ENCODE results near the gene ELMO1.
"Not testable (repeated sequence)": the region's sequence is repeated elsewhere in the genome, so short reads cannot be mapped to it uniquely, and the experiment has no call there.

Gene ELMO1

DNA sequence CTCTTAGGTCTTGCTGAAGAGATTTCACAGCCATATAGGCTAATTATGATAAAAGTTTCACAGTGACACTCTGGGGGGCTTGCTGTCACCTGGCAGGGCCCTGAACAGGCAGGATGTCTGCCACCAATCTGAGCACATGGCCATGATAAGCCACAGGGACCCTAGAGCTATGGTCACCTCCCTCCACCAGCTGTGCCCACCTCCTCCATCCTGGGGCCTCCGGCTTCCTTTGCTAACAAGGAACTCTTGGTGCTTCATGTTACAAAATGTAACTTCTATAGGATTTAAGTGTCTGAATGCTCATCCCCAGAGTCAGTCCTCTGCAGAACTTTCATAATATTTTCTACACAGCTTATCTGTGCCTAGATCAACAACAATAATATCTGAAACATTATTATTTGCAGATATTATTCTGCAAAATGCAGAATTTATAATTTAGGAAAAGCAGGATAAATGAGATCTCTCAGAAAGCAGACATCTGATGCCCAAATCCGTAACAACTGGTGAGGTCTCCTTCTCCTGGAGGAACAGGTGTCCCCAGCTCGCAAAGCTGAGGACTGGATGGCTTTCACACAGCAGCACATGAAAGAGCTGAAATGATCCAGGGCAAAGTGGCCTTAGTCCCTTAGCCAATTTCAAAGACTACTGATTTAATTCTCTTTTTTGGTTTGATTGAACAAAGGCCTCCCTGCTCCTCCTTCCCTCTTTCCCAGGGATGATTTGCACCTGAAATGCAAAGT lies 437.3 kb downstream of the ELMO1 start:
- DNase-seq (ENCODE audit: low read depth) = no peak

DNA sequence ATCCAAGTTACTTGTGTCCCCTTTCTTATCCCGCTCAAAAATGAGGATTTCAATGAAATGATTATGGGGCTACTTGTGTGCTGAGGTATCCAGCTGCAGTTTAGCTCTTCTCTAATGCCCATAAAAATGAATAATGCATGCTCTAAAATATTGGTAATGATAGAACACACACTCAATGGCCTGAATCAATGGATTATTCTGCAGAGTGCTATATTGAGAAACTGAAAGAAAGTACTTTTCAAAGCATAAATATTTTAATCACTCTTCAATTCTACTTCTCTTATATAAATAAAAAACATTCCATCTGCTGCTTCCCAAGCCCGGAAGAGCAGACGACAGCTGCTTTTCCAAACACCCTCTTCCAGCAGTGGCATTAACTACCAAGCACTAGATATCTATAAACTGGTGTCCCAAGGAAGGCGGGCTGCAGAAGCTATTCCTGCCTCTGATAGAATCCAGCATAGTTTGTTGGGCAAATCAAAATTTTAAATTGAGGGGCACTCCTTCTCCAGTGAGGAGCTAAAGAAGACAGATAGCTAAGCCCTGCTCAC lies 439.5 kb downstream of the ELMO1 start:
- DNase-seq (ENCODE audit: low read depth) = no peak

DNA sequence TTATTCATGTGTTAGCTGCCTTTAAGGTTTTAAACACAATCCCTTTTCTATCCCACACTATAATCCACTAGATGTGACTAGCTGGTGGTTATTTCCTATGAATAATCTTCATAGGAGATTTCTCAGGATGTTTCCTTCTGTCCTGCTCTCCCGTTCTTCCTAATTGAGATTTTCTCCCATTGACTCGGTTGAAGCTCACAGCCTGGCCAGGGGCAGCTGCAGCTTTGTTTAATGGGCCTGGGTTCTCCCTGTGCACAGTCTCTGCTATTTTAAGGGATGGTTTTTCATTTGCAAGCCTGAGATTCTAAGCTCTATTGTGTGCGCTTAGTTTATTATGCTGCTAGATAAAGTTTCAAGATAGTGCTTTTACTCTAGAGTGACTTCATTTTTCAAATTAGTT lies 441.0 kb downstream of the ELMO1 start:
- no peak for DNase-seq (ENCODE audit: low read depth)

- no peak for DNase-seq (ENCODE audit: low read depth)
Observed at GRCh38 chr7:37007268-37007667, 441.4 kb downstream of the ELMO1 start.

DNA sequence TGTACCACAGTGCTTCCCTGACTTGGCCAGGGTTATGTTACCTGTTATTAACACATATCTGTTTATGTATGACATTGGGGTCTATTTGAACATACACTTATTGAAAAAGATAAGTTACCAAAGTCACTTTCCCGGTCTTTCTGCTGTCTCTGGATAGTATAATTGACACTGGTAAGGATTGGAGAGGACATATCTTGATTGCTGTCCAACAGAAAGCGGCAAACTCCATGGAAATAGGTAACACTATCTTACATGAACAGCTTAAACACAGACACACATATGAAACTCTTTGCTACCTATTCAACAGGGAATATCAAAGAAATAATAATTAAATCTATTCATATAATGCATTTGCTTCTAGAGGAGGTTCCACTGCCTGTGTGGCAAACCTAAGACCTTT lies 441.9 kb downstream of the ELMO1 start:
- DNase-seq (ENCODE audit: low read depth) = no peak

DNA sequence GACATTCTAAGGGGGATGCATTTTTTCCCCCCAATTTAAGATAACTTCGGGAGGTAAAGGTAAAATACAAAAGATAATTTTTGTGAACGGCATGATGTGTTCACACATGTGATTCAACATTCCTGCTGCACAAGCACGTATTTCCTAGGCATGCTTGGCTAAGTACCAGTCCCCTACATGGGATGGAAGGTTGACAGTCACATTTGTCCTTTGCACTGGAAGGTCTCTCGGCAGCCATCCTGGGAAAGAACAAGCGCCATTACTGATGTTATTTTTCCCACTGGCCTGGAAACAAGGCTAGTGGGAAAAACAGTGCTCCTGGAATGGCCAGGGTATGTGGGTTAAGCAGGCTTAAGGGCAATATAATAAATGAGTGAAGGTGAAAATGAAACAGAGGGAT lies 448.2 kb downstream of the ELMO1 start:
- no peak for DNase-seq (ENCODE audit: low read depth)

DNA sequence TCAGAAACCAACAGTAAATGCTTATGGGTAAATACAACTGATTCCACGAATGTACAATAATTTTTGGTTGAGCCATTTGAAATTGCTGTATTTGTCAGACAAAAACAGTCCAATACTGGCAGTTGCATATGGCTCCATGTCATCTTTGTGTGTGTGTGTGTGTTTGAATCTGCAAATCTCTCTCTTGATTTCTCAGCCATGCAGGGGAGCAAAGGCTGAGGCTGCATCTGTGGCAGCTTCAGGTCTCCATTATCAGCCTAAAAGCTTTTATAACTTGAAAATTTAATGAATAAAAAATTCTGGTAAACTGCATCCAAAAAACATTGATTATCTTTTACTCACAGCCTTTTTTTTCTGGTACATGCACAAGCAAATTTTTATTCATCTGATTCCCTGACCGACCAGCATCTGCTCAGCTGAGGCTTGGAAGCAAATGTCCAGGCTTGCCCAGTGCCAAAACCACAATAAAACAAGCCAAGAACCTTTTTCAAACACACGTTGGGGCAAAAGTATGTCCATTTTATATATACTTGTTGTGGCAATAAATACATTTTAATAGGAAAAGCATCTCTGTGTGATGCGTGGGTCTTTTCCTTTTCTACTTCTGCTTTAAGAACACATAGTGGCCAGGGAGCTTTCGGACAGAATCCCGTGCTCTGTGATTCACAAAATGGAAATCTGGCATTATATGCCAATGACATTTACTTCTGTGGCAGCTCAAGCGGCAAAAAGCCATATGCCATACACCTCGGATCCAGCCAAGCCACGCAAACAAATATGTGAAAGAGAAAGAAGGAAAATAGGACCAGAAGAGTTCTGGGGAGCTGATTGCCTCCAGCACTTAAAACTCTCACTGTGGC lies 448.8 kb downstream of the ELMO1 start:
- no peak for DNase-seq (ENCODE audit: low read depth)

DNA sequence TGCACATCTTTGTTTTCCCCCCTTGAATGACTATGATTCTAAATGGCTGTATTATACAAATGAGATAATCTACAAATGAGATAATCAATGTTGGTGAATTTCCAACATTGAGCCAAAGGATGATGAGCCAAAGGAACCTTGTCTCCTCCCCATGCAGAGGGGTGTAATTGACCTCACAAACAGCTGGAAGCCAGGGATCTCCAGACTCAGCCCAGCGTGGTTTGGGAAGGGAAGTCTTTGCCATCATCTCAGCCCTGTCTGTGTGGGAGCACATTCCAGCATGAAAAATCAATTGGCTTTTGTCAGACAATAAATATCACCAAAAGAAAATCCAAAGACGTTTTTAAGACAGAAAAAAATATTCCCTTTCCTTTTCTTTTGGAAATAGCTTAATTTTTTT lies 452.9 kb downstream of the ELMO1 start:
- DNase-seq (ENCODE audit: low read depth) = no peak

GRCh38 chr7:36994456-36995112 lies 454.1 kb downstream of the ELMO1 start:
- no peak for DNase-seq (ENCODE audit: low read depth)

DNA sequence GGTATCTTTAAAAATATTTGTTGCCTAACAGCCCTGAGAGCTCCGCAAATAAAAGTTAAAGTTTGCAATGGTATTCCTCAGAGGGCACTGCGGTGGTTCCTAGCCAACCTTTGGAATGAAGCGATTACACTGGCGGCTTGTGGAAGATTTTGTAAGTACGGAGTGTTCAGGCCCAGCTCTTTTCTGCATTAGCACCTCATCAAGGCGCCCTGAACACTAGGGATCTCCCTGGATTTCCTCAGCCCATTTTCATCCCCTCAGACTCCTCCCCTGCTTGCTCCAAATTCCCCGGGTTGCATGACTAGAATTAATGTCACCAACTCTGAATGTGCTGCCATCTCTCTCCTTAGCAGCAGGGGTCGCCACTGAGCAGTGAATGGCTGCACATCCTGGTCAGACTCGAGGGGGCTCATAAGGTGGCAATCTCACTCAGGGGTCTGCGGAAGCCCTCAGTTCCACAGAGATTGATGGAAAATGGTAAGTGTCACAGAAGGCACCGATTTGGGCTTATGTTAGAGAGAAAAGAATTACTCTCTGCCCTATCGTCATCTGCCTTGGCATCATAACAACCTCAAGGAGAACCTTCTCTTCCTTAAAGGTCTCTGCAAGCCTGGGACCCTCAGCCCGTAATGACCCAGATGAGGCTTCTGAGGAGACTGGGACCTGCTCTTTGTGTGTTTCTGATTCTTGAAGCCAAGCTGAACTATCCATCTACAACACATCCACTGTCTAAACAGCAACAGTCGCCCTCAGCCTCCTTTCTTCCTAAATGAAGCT lies 461.5 kb downstream of the ELMO1 start:
- DNase-seq (ENCODE audit: low read depth) = peak; percentile 25

DNA sequence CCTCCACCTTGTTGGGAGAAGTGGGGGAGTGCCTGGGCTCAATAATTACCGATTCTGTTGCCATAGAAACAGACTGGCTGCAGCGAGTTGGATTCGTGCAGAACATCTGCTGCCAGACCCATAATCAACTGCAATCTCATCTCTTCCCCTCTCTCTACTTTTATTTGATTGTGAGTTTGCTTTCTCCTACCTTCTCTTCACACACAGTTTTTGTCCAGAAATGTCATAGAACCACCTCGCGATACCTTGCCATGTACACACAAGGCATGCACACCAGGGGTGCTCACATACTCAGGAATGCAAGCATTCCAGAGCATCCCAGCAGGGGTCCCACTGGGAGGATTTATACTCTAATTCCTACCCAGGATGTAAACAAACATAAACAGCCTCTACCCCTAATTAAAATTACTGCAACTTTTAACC lies 462.1 kb downstream of the ELMO1 start:
- DNase-seq (ENCODE audit: low read depth) = no peak

GRCh38 chr7:36985866-36986400 lies 462.7 kb downstream of the ELMO1 start:
- no peak for DNase-seq (ENCODE audit: low read depth)

DNA sequence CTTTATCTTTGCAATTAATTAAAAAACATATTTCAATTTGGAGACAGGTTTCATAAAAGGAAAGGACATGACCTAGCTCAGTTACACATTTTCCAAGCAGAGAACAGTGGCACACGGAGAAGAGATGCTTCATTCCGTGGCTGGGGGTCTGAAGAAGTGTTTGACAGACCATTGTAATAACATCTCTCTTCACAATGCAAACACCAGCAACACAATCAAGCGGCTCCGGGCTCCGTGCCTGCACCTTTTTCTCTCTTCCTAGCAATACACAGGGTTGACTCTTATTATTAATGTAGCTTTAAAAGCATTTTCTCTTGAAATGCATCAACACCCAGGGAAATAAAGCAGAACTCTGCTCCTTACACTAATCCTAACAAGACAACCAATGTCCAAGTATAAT lies 463.3 kb downstream of the ELMO1 start:
- DNase-seq (ENCODE audit: low read depth) = no peak

DNA sequence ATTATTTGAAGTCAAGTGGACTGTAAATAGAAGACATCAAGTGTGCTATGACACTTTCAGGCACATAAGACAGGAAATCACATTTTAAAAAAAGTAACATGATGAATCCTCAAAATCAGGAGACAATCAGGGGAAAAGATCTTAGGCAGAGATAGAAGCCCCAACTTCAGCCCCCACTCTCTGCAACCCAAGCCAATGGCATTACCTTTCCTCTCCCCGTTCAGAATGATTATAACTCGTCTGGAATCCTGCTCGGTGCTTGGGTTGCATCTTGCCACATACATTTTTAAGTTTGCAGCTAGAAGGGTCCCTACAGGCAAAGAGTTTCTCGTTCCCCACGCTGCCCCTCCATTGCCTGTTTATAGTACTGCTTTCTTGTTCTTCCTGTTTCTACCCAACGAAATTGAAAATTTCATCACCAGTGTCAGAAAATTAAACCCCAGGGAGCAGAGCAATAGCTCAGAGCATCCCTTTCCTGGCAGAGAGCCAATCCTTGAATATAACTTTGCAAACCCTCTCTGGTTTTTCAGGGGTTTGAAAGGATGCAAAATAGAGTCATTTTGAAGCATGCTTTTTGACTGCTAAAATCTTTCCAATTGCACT lies 463.9 kb downstream of the ELMO1 start:
- no peak for DNase-seq (ENCODE audit: low read depth)

DNA sequence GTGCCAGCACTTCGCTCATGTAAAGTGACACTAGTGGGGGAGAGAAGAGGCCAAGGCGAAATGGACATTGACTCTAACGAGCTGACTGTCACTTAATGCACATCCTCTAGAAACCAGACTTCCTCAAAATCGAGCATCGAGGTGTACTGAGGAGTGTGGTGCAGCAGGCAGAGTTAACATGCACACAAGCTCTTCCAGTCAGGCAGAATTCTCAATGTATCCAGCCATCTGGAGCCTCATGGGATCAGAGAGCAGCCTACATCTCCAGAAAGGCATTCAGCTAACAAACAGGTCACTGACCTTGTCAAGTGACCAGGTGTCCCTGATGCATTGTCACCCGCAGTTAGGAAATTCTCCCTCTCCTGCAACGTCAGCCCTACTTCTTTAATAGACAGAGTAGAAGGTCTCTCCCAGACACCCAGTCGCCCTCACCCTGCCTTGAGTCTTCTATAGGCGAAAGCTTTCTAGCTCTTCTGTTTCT lies 464.6 kb downstream of the ELMO1 start:
- DNase-seq (ENCODE audit: low read depth) = no peak

DNA sequence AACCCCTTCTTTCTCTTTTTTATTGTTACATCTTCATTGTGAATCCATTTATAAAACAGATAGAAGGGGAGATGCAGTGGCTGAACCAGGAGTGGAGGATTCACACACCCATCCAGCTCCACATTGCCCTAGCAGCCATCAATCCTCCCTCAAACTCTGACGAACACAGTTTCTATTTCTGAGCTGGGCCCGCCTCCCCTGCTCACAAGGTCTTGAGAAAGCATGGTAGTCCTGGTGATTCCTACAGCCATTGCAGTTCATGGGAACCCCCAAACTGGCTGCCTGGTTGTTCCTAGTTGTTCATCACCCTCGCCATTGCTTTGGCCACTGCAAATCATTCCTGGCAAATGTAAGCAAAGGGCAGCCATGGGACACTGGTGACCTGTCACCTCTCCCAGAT lies 465.9 kb downstream of the ELMO1 start:
- DNase-seq (ENCODE audit: low read depth) = no peak

- no peak for DNase-seq (ENCODE audit: low read depth)
Observed at GRCh38 chr7:36979810-36980248, 468.8 kb downstream of the ELMO1 start.

DNA sequence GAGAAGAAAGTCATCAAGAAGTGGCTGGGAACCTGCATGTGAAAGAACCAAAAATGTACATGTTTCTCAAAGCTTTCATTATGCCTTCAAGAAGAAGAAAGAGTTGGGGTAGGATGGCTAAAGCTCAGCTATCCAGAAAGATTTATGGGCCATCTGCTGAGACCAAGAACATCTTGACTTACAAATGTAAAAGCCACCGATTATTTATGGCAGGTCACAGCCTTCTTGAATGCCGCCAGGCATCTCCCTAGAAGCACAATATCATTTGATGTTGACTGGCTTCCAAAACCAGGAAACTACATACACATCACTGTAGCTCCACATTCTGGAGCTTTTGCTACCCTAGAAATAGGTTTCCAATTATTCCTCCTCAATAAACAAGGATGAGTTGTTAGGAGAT lies 470.2 kb downstream of the ELMO1 start:
- no peak for DNase-seq (ENCODE audit: low read depth)

- DNase-seq (ENCODE audit: low read depth) = no peak
Observed at GRCh38 chr7:36977878-36978277, 470.8 kb downstream of the ELMO1 start.

DNA sequence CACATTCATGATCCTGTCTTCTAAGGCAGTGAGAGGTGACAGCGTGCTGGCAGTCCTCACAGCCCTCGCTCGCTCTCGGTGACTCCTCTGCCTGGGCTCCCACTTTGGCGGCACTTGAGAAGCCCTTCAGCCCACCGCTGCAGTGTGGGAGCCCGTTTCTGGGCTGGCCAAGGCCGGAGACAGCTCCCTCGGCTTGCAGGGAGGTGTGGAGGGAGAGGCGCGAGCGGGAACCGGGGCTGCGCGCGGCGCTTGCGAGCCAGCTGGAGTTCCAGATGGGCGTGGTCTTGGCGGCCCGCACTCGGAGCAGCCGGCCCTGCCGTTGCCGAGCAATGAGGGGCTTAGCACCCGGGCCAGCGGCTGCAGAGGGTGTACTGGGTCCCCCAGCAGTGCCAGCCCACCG lies 475.1 kb downstream of the ELMO1 start:
- DNase-seq (ENCODE audit: low read depth) = not testable (repeated sequence)

DNA sequence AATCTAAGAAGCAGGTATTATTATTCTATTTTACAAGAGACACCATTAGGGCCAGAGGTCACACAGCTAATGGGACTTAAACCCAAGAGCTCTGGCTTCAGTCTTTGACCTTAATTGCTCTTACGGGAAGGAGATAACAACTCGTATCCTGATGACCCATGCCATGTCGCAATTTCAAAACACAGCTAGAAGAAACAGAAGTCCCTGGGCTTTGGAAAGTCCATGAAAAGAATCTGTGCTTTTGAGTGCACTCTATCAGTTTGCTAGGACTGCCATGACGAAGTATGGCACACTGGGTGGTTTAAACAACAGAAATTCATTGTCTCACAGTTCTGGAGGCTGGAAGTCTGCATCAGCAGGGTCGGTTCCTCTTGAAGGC lies 476.5 kb downstream of the ELMO1 start:
- no peak for DNase-seq (ENCODE audit: low read depth)

Data from stimulated activated CD8-positive, alpha-beta memory T cell treated with anti-CD3 and anti-CD28 coated beads, Interleukin-12 subunit alpha, Interleukin-12 subunit beta, amount 100 ng/mL, for 1 hour (primary cell).